GM12878 (cell line): ENCODE results near the gene RND2.

Experiments
- CREB1 ChIP-seq: IDR thresholded peaks from 2 replicates; pipeline ENCODE4 v1.6.1; 2012; ENCODE audit warnings: low read depth, mild to moderate bottlenecking, inconsistent platforms
- MTA3 ChIP-seq: IDR thresholded peaks from 2 replicates; pipeline ENCODE4 v1.6.1; 2012; ENCODE audit warnings: low read length, inconsistent platforms, borderline replicate concordance
- NFYB ChIP-seq: IDR thresholded peaks from 2 replicates; pipeline ENCODE4 v1.6.1; 2011; ENCODE audit warnings: low read depth, mild to moderate bottlenecking, low read length, improper control_type of control experiment, moderate library complexity; ENCODE audit not compliant: insufficient read depth
- POLR2A ChIP-seq: IDR thresholded peaks from 2 replicates; pipeline ENCODE4 v1.6.1; 2011; ENCODE audit warnings: low read depth, mild to moderate bottlenecking, low read length
- RCOR1 ChIP-seq: conservative IDR thresholded peaks from 2 replicates; pipeline ENCODE4 v1.6.1; 2012; ENCODE audit warnings: low read depth, low read length, improper control_type of control experiment
- STAT3 ChIP-seq: IDR thresholded peaks from 2 replicates; pipeline ENCODE4 v1.6.1; 2011; ENCODE audit warnings: low read depth, low read length, improper control_type of control experiment
- YY1 ChIP-seq: IDR thresholded peaks from 2 replicates; pipeline ENCODE4 v1.6.1; 2011; ENCODE audit warnings: low read depth, mild to moderate bottlenecking, low read length
- TF ChIP-seq, protein P1 (sequence below), 3 experiments: IDR thresholded peaks in 2 of 3; conservative IDR thresholded peaks in 1 of 3; 2 replicates each; pipeline ENCODE4 v1.5.1; 2011; ENCODE audit warnings: low read depth in 3 of 3, low read length in 3 of 3, mild to moderate bottlenecking in 3 of 3, control low read depth in 2 of 3, moderate library complexity in 2 of 3, inconsistent platforms in 1 of 3, mixed read lengths in 1 of 3; ENCODE audit not compliant: control insufficient read depth in 2 of 3, insufficient read depth in 1 of 3; ENCODE audit errors: extremely low read depth in 1 of 3

DNA sequence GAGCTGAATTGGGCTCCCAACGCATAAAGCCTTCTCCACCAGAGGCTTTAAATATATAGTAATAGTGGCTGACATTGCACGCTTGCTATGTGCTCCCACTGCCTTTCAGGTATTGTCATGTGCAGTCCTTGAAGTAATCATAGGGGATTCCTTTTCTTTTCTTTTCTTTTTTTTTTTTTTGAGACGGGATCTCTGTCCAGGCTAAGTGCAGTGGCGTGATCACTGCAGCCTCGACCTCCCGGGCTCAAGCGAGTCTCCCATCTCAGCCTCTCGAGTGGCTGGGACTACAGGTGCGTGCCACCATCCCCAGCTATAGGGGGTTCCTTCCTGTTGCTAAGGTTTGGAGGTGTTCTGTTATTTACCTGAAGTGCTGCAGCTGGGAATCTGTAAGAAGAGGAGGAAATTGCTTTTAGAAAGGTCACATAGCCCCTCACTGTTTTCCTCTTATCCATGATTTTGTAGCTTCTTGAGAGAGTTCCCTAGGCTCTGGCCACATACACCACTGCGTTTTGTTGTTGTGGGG, 26.0 kb upstream of the RND2 start:
- TF ChIP-seq YY1 = no peak
- TF ChIP-seq CREB1 = no peak
- TF ChIP-seq POLR2A = no peak; the same call in 1 of the 2 replicates
- TF ChIP-seq STAT3 = no peak
- no peak for TF ChIP-seq RCOR1
- no peak for TF ChIP-seq NFYB
- TF ChIP-seq, protein P1, sequence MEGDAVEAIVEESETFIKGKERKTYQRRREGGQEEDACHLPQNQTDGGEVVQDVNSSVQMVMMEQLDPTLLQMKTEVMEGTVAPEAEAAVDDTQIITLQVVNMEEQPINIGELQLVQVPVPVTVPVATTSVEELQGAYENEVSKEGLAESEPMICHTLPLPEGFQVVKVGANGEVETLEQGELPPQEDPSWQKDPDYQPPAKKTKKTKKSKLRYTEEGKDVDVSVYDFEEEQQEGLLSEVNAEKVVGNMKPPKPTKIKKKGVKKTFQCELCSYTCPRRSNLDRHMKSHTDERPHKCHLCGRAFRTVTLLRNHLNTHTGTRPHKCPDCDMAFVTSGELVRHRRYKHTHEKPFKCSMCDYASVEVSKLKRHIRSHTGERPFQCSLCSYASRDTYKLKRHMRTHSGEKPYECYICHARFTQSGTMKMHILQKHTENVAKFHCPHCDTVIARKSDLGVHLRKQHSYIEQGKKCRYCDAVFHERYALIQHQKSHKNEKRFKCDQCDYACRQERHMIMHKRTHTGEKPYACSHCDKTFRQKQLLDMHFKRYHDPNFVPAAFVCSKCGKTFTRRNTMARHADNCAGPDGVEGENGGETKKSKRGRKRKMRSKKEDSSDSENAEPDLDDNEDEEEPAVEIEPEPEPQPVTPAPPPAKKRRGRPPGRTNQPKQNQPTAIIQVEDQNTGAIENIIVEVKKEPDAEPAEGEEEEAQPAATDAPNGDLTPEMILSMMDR (IDR thresholded peaks at IDR 0.05 in 2 of 3, conservative IDR thresholded peaks at IDR 0.05 in 1 of 3; ENCODE audit: control insufficient read depth in 2 of 3, extremely low read depth in 1 of 3, insufficient read depth in 1 of 3, low read depth in 3 of 3, low read length in 3 of 3) = no peak
- no peak for TF ChIP-seq MTA3
